PFSK-1 (cell line): ENCODE data around the gene PPM1H.

Experiments
- FOXP2 ChIP-seq: optimal IDR thresholded peaks from 2 replicates; pipeline ENCODE3; 2011; ENCODE audit warnings: borderline replicate concordance, control low read depth, inconsistent platforms; ENCODE audit not compliant: insufficient read depth; ENCODE audit errors: extremely low read length, extremely low read depth
- POLR2AphosphoS5 ChIP-seq: IDR thresholded peaks from 2 replicates; pipeline ENCODE4 v1.6.1; 2012; ENCODE audit warnings: low read depth, mild to moderate bottlenecking, control low read depth, low read length, moderate library complexity
- REST ChIP-seq, 2 experiments: IDR thresholded peaks; 2 replicates each; pipeline versions ENCODE4 v1.6.1 to v1.8.0; 2011 to 2012; ENCODE audit warnings: low read depth in 2 of 2, low read length in 2 of 2, control low read depth in 1 of 2, inconsistent platforms in 1 of 2, mild to moderate bottlenecking in 1 of 2, moderate library complexity in 1 of 2; ENCODE audit not compliant: insufficient read depth in 1 of 2
- SIN3A ChIP-seq: IDR thresholded peaks from 2 replicates; pipeline ENCODE4 v1.6.1; 2012; ENCODE audit warnings: mild to moderate bottlenecking, low read length, moderate library complexity, borderline replicate concordance; ENCODE audit not compliant: insufficient read depth
- TAF1 ChIP-seq: IDR thresholded peaks from 2 replicates; pipeline ENCODE4 v1.6.1; 2012; ENCODE audit warnings: low read length, control low read depth, borderline replicate concordance; ENCODE audit not compliant: insufficient read depth

GRCh38 chr12:62732861-62733427 is 202.0 kb downstream of the PPM1H start:
- TF ChIP-seq POLR2AphosphoS5 (no peak), SIN3A (no peak), FOXP2 (no peak), REST (IDR thresholded peaks at IDR 0.05; ENCODE audit: insufficient read depth in 1 of 2, low read depth in 2 of 2, low read length in 2 of 2) (no peak), TAF1 (no peak)
